Breast epithelium (tissue), 3 donors: ENCODE results near the gene PEMT.

Source experiments
- CTCF ChIP-seq, 3 donors: fragments of 450-650 bp; IDR thresholded peaks; one replicate each; pipeline ENCODE4 v1.5.1; 2016 to 2017; ENCODE audit warnings: antibody characterized with exemption in 3 of 3, mild to moderate bottlenecking in 3 of 3, moderate library complexity in 3 of 3
- POLR2A ChIP-seq: fragments of 450-650 bp; IDR thresholded peaks from one replicate; pipeline ENCODE4 v1.6.1; 2016; ENCODE audit warnings: antibody characterized with exemption, mild to moderate bottlenecking, moderate library complexity
- POLR2AphosphoS5 ChIP-seq, 3 donors: sonication (generic); formaldehyde crosslinking; IDR thresholded peaks; one replicate each; pipeline ENCODE4 v1.6.1; 2017; ENCODE audit warnings: antibody characterized with exemption in 3 of 3

DNA sequence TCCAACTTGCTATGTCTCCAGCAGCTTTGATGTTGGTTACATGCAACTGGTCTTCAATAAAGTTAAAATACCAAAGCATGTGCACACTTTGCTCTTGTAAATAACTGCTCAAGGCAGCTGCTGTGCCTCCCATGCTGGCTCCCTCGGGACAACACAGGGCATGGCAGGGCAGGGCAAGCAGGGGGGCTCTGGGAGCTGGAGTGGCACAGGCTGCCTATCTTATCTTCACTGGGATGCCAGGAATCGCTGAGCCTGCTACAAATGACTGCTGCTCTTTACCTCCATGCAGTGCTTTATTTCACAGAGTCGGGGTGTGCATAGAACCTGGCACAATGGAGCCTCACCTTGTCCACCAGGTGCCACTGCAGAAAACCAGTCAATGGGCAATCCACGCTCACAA, 21.8 kb downstream of the PEMT start:
- no peak for TF ChIP-seq CTCF (IDR thresholded peaks at IDR 0.05)
- no peak for TF ChIP-seq POLR2AphosphoS5 (IDR thresholded peaks at IDR 0.05)
- TF ChIP-seq POLR2A: no peak
